Measurements from ENCODE around the gene CAVIN2.

GRCh38 chr2:191878548-191879279 lies 31.8 kb upstream of the CAVIN2 start:
- TF ChIP-seq CTCF (IDR thresholded peaks at IDR 0.05; ENCODE audit: poor library complexity, severe bottlenecking) (no peak), SMC3 (conservative IDR thresholded peaks at IDR 0.05; ENCODE audit: poor library complexity) (no peak), TAF1 (IDR thresholded peaks at IDR 0.05; ENCODE audit: low read depth) (no peak), POLR2AphosphoS5 (IDR thresholded peaks at IDR 0.05) (no peak), RAD21 (conservative IDR thresholded peaks at IDR 0.05) (no peak), REST (IDR thresholded peaks at IDR 0.05; ENCODE audit: borderline replicate concordance) (no peak), EZH2 (IDR thresholded peaks at IDR 0.05; ENCODE audit: borderline replicate concordance, insufficient read depth, low read length, poor library complexity, severe bottlenecking) (no peak)
